Lung (tissue), 12 donors: ENCODE measurements around the gene ARSI. TPM values are rescaled to one million over a fixed set of nuclear protein-coding genes. Genes with fewer than 3 reads are reported as not detected.

Experiments used
- ATAC-seq: fragments of 200-7000 bp; cut with Tn5 transposase; one replicate; pipeline ENCODE4 v1.9.1; 2020; ENCODE audit warnings: moderate number of reproducible peaks; ENCODE audit not compliant: insufficient read depth, low FRiP score
- DNase-seq, 3 donors: peaks; one replicate each; pipeline ENCODE4 v3.0.0-alpha.2; 2013 to 2017
- H3K27ac ChIP-seq, 2 donors: one replicate each; pipeline ENCODE4 v1.5.1; 2013; ENCODE audit warnings: mild to moderate bottlenecking in 2 of 2, moderate library complexity in 2 of 2, control low read depth in 1 of 2, inconsistent platforms in 1 of 2, low read depth in 1 of 2, low read length in 1 of 2
- H3K27me3 ChIP-seq, 3 donors: one replicate each; pipeline ENCODE4 v1.5.1; 2013; ENCODE audit warnings: low read length in 2 of 3; ENCODE audit not compliant: control insufficient read depth in 3 of 3, insufficient read depth in 3 of 3
- H3K36me3 ChIP-seq, 4 donors: one replicate each; pipeline ENCODE4 v1.5.1; 2013; ENCODE audit warnings: low read length in 4 of 4, mild to moderate bottlenecking in 1 of 4, moderate library complexity in 1 of 4; ENCODE audit not compliant: control insufficient read depth in 4 of 4, insufficient read depth in 4 of 4
- H3K4me1 ChIP-seq, 5 donors: one replicate each; pipeline ENCODE4 v1.5.1; 2013; ENCODE audit warnings: low read length in 5 of 5, mild to moderate bottlenecking in 2 of 5, moderate library complexity in 1 of 5; ENCODE audit not compliant: control insufficient read depth in 5 of 5, insufficient read depth in 5 of 5
- H3K4me3 ChIP-seq: one replicate; pipeline ENCODE4 v1.5.1; 2013; ENCODE audit warnings: mild to moderate bottlenecking, control low read depth, moderate library complexity
- H3K9ac ChIP-seq, 2 donors: one replicate each; pipeline ENCODE4 v1.5.1; 2013; ENCODE audit warnings: low read length in 2 of 2, control low read depth in 1 of 2; ENCODE audit not compliant: insufficient read depth in 1 of 2
- H3K9me3 ChIP-seq, 4 donors: one replicate each; pipeline ENCODE4 v1.5.1; 2013; ENCODE audit warnings: low read length in 3 of 4, mild to moderate bottlenecking in 1 of 4, moderate library complexity in 1 of 4; ENCODE audit not compliant: control insufficient read depth in 4 of 4, insufficient read depth in 3 of 4
- CTCF ChIP-seq: IDR thresholded peaks from 2 replicates; pipeline ENCODE4 v1.5.1; 2012; ENCODE audit warnings: mild to moderate bottlenecking; ENCODE audit errors: control extremely low read depth, extremely low read depth
- WGBS, 2 donors: extraction: QIAGEN DNeasy Blood & Tissue Kit; methylation state at CpG; one replicate each; pipeline ENCODE4 v1.1.7; 2013; 5-methylcytosine and 5-hydroxymethylcytosine counted together
- polyA plus RNA-seq, 2 donors: library from polyadenylated mRNA; stranded (reverse); fragments of 200-250 nt; gene quantifications; one replicate each; pipeline ENCODE4 v1.2.1, GENCODE V29; 2013
- total RNA-seq, 2 donors: library from RNA; depleted of rRNA in 1 of 2; stranded (reverse); fragments of >200 nt in 1 of 2; gene quantifications; one replicate each; pipeline ENCODE4 v1.2.1, GENCODE V29; 2014 to 2021
- donor health status: control.
- donor health status: control.
- donor health status: Bipolar disorder and iron deficiency.
- donor health status: healthy.
- donor health status: DM: yes; HTN: yes; CAD: no.

Gene ARSI
- total and polyA plus RNA-seq, 4 donors = 0.91 to 15.4 (median 4.1) TPM

DNA sequence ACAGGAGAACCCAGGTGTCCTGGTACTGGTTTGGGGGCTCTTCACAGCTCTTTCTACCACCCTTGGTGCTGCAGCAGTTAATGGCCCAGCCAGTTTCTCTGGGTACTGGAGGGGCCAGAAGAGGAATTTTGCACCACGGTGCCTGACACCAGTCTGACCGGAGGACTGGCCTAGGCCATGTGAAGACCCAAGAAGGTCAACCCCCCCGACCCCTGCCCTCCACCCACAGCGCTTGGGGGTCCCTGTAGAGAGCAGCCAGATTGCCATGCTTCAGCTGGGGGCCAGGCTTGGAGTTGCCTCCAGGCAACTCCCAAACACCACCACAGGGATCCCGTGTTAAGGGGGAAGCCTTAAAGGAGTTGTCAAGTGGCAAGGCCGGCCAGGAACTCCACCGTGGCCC, 6.2 kb downstream of the ARSI start:
- H3K9me3 ChIP-seq = no peaks in the 10 kb centered on the region
- ATAC-seq (no peak), DNase-seq (no peak)
- TF ChIP-seq CTCF = no peak
- peaks cover 0 to 62% (median 9%) of the 10 kb centered on the region in 5 donors for H3K4me1 ChIP-seq
- H3K27ac ChIP-seq = no peak overlapping the region
- H3K36me3 ChIP-seq = peaks cover 0 to 11% (median 0%) of the 10 kb centered on the region in 4 donors
- WGBS, 2 donors = 89 to 91% methylated on average over 7 of the region's 7 CpGs
- no peaks in the 10 kb centered on the region for H3K27me3 ChIP-seq
- H3K4me3 ChIP-seq = no peak overlapping the region
- H3K9ac ChIP-seq = no peak overlapping the region

DNA sequence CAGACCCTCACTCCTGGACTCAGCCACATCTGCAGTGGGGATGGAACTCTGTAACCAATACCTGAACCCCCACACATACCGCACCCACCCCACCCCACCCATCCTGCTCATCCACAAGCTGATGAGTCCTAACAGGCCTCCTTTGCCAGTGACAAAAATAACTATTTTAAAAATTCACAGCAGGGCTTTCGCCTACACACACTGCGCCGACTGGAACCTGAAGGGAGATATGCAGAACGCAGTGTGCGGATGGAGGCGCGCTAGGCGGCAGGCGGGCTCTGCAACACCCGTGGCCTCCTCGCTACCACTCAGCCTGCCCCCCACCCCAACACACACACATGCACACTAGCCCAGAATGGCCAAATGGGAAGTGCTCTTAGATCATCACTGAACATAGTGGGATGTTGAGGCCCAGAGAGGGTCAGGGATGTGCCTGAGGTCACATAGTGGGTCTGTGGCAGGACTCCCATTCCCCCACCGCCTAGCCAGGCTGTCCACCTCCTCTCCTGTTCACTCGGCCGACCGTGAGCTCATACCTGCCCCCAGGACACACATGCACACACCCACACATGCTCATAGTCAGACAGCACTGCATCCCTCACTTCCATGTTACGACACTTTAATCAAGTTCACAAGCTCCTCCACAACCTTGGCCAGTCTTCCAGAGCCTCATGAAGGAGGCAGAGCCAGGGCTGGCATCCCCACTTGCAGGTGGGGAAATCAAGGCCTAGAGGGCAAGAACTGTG, 6.8 kb downstream of the ARSI start:
- DNase-seq (no peak), ATAC-seq (no peak)
- H3K27ac ChIP-seq = peak overlapping the region in 1 of 2 donors; percentile 10
- H3K9ac ChIP-seq = no peak overlapping the region
- WGBS, 2 donors = 92 to 94% methylated on average over 16 to 17 of the region's 17 CpGs
- H3K4me3 ChIP-seq = no peak overlapping the region
- peaks cover 0 to 60% (median 9%) of the 10 kb centered on the region in 5 donors for H3K4me1 ChIP-seq
- no peak for TF ChIP-seq CTCF
- peaks cover 0 to 11% (median 0%) of the 10 kb centered on the region in 4 donors for H3K36me3 ChIP-seq
- no peaks in the 10 kb centered on the region for H3K27me3 ChIP-seq
- H3K9me3 ChIP-seq = no peaks in the 10 kb centered on the region

DNA sequence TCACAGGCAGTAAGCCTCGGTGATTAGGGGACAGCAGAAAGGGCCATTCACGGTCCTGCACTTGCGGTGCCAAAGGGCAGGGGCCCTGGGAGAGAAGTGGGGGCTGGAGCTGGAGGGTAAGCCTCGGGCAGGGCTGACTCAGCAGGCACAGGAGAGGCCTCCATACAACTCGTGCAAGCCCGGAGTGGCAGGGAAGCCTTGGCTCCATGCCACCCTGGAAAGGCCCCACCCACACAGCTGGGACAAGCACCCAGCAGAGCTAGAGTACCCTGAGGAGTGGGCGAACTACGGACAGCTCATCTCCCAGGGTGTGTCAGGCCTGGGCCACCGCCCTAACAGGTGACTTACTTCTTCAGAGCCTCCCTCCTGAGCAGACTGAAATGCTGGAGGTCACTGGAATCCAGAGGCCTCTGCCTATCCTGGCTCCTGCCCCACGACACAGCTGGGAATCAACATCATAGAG, 7.5 kb downstream of the ARSI start:
- no peak for ATAC-seq
- Histone ChIP-seq H3K36me3 (peaks cover 0 to 11% (median 0%) of the 10 kb centered on the region in 4 donors), H3K9me3 (no peaks in the 10 kb centered on the region), H3K4me1 (peaks cover 0 to 54% (median 9%) of the 10 kb centered on the region in 5 donors), H3K4me3 (no peak overlapping the region), H3K27ac (no peak overlapping the region), H3K27me3 (no peaks in the 10 kb centered on the region), H3K9ac (no peak overlapping the region)
- 47 to 81% methylated on average over 10 of the region's 10 CpGs for WGBS, 2 donors
- TF ChIP-seq CTCF = no peak
- peak; percentile 48 to 66 (median 63) for DNase-seq
